ENCODE data around the gene FLT3. TPM values are rescaled to one million over a fixed set of nuclear protein-coding genes. Genes with fewer than 3 reads are reported as not detected.

Gene FLT3
- polyA plus RNA-seq, 1 experiment: not detected

DNA sequence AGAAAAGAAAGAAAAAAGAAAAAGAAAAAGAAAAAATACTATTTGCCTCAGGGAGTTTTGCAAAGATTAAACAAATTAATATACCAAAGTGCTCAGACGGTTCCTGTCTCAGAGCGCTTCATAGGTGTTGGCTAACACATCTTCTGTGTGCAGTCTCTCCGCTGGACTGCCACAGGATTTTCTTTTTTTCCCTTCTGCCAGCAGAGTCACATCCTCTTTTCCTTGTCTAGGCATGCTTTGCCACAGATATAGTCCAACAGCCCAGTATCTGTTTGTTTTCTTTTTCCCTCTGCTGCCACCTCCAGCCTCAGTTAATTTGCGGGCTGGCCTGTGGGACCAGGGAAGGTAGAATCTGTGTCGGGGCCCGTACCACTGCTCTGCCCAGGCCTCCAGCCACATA, 108.5 kb downstream of the FLT3 start:
- TF ChIP-seq, protein P1, sequence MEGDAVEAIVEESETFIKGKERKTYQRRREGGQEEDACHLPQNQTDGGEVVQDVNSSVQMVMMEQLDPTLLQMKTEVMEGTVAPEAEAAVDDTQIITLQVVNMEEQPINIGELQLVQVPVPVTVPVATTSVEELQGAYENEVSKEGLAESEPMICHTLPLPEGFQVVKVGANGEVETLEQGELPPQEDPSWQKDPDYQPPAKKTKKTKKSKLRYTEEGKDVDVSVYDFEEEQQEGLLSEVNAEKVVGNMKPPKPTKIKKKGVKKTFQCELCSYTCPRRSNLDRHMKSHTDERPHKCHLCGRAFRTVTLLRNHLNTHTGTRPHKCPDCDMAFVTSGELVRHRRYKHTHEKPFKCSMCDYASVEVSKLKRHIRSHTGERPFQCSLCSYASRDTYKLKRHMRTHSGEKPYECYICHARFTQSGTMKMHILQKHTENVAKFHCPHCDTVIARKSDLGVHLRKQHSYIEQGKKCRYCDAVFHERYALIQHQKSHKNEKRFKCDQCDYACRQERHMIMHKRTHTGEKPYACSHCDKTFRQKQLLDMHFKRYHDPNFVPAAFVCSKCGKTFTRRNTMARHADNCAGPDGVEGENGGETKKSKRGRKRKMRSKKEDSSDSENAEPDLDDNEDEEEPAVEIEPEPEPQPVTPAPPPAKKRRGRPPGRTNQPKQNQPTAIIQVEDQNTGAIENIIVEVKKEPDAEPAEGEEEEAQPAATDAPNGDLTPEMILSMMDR (IDR thresholded peaks at IDR 0.05; ENCODE audit: insufficient read depth, low read depth, low read length): no peak
- no peak for DNase-seq (ENCODE audit: low read depth)
- no peak overlapping the region for H3K4me3 ChIP-seq (ENCODE audit: low read depth, low read length)
- no peaks in the 10 kb centered on the region for H3K36me3 ChIP-seq (ENCODE audit: control insufficient read depth, insufficient read depth, low read length)
- POLR2A ChIA-PET: no interaction called here
- peaks cover 9% of the 10 kb centered on the region for H3K27me3 ChIP-seq (ENCODE audit: control insufficient read depth, insufficient read depth, low read length)
- CTCF ChIA-PET: no interaction called here

DNA sequence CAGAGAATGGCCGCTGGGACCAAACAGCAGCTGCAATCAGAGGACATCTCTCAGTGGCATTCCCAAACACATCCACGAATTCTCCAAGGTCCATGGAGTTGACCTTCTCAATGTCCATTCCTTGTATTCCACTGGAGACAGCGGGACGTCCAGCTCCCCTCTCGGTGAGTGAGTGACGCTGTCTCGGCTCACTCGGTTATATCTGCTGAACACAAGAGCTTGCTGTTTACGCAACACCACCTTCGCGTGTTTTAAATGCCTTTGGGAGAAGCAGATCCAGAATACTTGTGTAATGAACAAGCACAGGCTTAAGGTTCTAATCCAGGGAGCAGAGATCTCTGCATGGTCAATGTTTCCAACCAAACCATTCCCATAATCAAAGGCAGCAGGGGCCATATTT, 111.9 kb downstream of the FLT3 start, which contains the start of gene URAD:
URAD (minus strand) TSS at position 174 of the 400 bp plus-strand sequence; CDS start at position 118, 56 bp downstream.
- CTCF ChIA-PET: interaction anchor here (0.6 to 14.3 kb wide), 4 partner anchors 160 to 989 kb away, joined by 3 to 178 read pairs (median 4); no protein-coding TSS in a partner anchor

DNA sequence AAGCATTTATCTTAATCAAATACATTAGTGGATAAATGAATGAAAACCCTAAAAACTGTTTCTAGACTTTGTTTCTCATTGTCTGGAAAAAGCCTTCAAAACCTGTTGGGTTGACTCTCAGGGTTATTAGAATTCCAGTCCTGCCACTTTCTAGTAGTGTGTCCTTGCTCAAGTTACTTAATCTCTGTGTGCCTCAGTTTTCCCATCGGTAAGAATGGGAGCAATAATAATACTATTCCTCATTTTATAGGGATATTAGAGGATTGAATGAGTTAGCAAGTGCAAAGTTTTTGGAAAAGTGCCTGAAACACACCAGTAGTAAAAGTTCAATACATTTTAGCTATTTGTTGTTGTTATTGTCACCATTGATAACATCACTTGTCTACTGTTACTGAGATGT, 114.8 kb downstream of the FLT3 start:
- DNase-seq (ENCODE audit: low read depth): no peak
- POLR2A ChIA-PET: no interaction called here
- TF ChIP-seq, protein P1 (IDR thresholded peaks at IDR 0.05; ENCODE audit: insufficient read depth, low read depth, low read length): no peak
- no peaks in the 10 kb centered on the region for H3K36me3 ChIP-seq (ENCODE audit: control insufficient read depth, insufficient read depth, low read length)
- no peak overlapping the region for H3K4me3 ChIP-seq (ENCODE audit: low read depth, low read length)
- peaks cover 28% of the 10 kb centered on the region for H3K27me3 ChIP-seq (ENCODE audit: control insufficient read depth, insufficient read depth, low read length)
- CTCF ChIA-PET: interaction anchor here (0.6 to 14.3 kb wide), 10 partner anchors 10 to 1039 kb away, joined by 3 to 178 read pairs (median 8); no protein-coding TSS in a partner anchor

More for the DNA sequence above, 111.9 kb downstream of the FLT3 start, which contains the start of gene URAD:
- peaks cover 11% of the 10 kb centered on the region for H3K27me3 ChIP-seq (ENCODE audit: control insufficient read depth, insufficient read depth, low read length)
- POLR2A ChIA-PET: no interaction called here
- H3K4me3 ChIP-seq (ENCODE audit: low read depth, low read length): no peak within 1 kb of the TSS
- TF ChIP-seq, protein P1 (IDR thresholded peaks at IDR 0.05; ENCODE audit: insufficient read depth, low read depth, low read length): no peak
- no peaks in the 10 kb centered on the region for H3K36me3 ChIP-seq (ENCODE audit: control insufficient read depth, insufficient read depth, low read length)
- no peak for DNase-seq (ENCODE audit: low read depth)

DNA sequence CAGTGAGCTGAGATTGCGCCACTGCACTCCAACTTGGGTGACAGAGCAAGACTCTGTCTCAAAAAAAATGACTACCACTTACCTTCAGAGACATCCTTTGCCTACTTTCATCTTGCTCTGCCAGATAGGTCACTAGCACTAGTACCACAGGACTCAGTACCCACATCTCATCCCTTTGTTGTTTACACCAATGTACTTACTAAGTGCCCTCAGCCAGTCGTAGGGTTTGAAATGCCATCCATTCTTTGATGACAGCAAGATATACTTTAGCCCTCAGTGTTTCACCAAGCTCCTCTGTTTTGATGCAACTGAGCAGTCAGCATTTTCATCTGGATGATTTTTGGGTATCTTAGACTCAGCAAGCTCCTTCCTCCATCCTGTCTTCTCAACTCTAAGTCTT, 118.0 kb downstream of the FLT3 start:
- TF ChIP-seq, protein P1 (IDR thresholded peaks at IDR 0.05; ENCODE audit: insufficient read depth, low read depth, low read length): no peak
- Histone ChIP-seq H3K36me3 (ENCODE audit: control insufficient read depth, insufficient read depth, low read length) (no peaks in the 10 kb centered on the region), H3K27me3 (ENCODE audit: control insufficient read depth, insufficient read depth, low read length) (peaks cover 45% of the 10 kb centered on the region), H3K4me3 (ENCODE audit: low read depth, low read length) (no peak overlapping the region)
- CTCF ChIA-PET: interaction anchor here (0.6 to 14.3 kb wide), 10 partner anchors 11 to 964 kb away, joined by 3 to 178 read pairs (median 3); no protein-coding TSS in a partner anchor
- no peak for DNase-seq (ENCODE audit: low read depth)
- POLR2A ChIA-PET: no interaction called here

DNA sequence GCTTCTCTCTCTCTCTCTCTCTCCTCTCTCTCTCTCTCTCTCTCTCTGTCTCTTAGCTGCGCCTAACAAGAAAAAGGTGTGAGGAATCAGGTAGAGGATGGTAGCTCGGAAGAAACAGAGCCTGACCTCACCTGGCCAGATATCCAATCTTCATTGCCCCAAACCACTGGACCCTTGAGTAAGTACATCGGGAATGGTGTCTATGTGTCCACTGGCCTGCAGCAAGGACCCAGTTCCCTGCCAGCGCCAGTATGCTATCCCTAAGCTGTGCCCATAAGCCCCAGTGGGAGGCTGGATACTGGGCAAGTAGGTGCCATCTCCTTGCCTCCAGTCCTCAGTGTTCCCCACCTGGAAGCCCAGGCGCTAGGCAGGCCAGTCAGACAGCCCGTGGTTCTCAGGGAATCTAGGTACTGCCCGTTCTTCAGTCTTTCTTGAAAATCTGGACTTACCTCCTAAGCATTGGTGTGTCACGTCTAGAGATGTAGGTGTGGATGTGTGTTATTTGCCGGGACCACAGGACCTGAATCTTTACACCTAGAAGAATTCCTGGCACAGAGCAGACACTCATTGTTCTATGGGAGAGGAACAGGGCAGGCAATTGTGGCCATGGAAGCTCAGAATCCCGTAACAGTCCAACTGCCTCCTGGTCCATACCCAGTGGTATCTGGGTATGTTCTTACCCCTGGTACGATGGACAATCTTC, 119.2 kb downstream of the FLT3 start:
- POLR2A ChIA-PET: no interaction called here
- DNase-seq (ENCODE audit: low read depth): no peak

More for the DNA sequence above, 119.2 kb downstream of the FLT3 start:
- TF ChIP-seq, protein P1 (IDR thresholded peaks at IDR 0.05; ENCODE audit: insufficient read depth, low read depth, low read length): no peak
- Histone ChIP-seq H3K36me3 (ENCODE audit: control insufficient read depth, insufficient read depth, low read length) (no peaks in the 10 kb centered on the region), H3K4me3 (ENCODE audit: low read depth, low read length) (no peak overlapping the region), H3K27me3 (ENCODE audit: control insufficient read depth, insufficient read depth, low read length) (peaks cover 53% of the 10 kb centered on the region)
- CTCF ChIA-PET: interaction anchor here (0.8 to 14.3 kb wide), 5 partner anchors 153 to 621 kb away, joined by 3 to 178 read pairs (median 4); no protein-coding TSS in a partner anchor
